NCI-H2171 (cell line): ENCODE data around the gene FHIT.

ENCODE experiments used
- DNase-seq: peaks from one replicate; lab custom pipeline; 2025; lab: John Stamatoyannopoulos, UW

FHIT gene

GRCh38 chr3:59796456-59796855, 1454.8 kb downstream of the FHIT start:
- no peak for DNase-seq

- DNase-seq, result no peak
Measured at GRCh38 chr3:59795756-59796155, 1455.5 kb downstream of the FHIT start.

DNA sequence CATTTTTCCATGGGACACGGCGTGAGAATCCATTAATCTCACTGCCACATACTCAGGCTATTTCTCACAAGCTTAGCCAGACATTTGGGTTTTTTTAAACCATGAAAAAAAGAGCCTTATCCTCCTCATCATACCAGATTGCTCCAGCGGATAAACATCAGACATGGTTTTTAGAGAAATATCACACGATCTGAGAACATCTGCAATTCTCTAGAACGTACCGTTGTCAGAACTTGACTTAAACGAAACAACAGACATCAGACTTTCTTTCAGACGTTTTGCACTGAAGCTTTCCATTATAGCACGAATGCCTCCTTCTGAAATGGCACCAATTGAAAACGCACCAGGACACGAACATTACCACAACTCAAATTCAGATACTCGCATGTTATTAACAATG, 1457.3 kb downstream of the FHIT start:
- no peak for DNase-seq

DNA sequence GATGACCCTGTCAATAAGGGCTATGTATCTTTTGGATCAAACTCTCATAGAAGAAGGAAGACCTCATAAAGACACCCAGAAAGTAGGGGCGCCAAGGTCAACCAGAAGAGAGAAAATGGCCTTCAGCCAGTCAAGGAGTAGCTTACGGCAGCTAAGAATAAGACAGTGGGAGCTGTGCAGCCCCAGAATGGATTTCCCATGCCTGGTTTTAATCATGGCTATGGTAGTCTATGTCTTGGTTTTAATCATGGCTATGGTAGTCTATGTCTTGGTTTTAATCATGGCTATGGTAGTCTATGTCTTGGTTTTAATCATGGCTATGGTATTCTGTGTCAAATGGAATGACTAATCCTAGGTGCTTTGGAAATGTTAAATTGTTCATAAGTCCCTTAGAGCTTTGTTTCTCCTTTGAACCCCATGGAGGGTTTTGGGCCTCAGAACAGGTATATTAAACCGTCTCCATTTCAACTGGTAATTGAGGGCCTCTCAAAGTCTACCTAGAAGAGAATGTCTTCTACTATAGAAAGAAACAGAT, 1459.4 kb downstream of the FHIT start:
- DNase-seq, result no peak

GRCh38 chr3:59790241-59790640, 1461.0 kb downstream of the FHIT start:
- no peak for DNase-seq

DNA sequence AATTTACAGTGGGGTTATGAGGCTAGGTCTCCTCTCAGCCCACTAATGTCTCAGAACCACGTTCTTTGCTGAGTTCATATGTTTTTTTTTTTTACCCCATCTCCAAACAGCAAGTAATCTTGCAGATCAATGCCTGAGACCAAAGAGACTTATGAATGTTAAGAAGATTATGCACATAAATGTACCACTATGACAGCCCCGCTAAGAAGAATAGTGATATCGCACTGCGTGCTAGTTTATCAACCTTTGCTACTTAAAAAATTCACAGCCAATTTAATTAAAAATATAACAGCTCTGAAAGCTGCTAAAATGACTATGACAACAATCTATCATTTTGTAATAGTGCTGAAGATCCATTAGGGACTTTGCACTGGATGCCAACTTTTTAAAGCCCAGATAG, 1462.5 kb downstream of the FHIT start:
- DNase-seq, result no peak

- DNase-seq, result no peak
Measured at GRCh38 chr3:59788133-59788532, 1463.1 kb downstream of the FHIT start.

- no peak for DNase-seq
Measured at GRCh38 chr3:59786374-59786773, 1464.9 kb downstream of the FHIT start.

- DNase-seq, result no peak
Measured at GRCh38 chr3:59784164-59784563, 1467.1 kb downstream of the FHIT start.

- DNase-seq, result no peak
Measured at GRCh38 chr3:59783468-59783988, 1467.7 kb downstream of the FHIT start.

- DNase-seq, result no peak
Measured at GRCh38 chr3:59782664-59783063, 1468.6 kb downstream of the FHIT start.

DNA sequence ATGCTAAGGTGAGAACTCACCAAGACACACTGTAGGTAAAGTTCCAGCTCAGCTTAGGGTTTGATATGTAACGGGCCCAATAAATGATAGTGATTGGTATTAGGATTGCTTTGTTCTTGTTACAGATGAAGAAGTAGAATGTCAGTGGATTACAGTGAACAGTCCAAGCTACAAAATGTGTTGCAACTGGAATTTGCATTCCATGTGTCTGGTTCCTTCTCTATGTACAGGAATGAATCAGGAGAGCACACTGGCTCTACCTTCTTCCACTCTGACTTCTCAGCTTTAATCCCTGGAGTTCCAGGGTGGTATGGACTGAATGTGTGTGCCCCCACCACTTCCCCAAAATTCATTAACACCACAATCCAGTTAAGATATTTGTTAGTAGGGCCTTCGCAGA, 1471.0 kb downstream of the FHIT start:
- no peak for DNase-seq

GRCh38 chr3:59779260-59779659, 1472.0 kb downstream of the FHIT start:
- no peak for DNase-seq

GRCh38 chr3:59777667-59778077, 1473.6 kb downstream of the FHIT start:
- DNase-seq, result no peak

- DNase-seq, result no peak
Measured at GRCh38 chr3:59777066-59777465, 1474.2 kb downstream of the FHIT start.

- DNase-seq, result no peak
Measured at GRCh38 chr3:59775761-59776325, 1475.4 kb downstream of the FHIT start.

GRCh38 chr3:59775106-59775505, 1476.1 kb downstream of the FHIT start:
- DNase-seq, result no peak

DNA sequence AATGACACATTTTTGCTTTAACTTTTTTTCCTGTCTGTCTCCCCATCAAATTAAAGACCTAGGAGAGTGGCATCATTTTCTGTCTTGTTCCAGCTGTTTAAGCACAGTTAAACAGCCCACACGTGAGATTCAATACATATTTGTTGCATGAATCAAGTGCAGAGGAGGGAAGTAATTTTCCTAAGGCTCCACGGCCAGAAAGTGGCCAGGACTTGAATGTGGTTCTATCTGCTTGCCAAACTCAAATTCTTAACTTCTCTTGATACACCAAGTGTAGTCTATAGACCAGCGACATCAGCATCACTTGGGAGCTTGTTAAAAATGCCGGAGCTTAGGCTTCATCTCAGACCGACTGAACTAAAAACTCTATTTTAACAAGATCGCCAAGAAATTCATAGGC, 1476.6 kb downstream of the FHIT start:
- no peak for DNase-seq

- DNase-seq, result no peak
Measured at GRCh38 chr3:59774000-59774399, 1477.3 kb downstream of the FHIT start.

DNA sequence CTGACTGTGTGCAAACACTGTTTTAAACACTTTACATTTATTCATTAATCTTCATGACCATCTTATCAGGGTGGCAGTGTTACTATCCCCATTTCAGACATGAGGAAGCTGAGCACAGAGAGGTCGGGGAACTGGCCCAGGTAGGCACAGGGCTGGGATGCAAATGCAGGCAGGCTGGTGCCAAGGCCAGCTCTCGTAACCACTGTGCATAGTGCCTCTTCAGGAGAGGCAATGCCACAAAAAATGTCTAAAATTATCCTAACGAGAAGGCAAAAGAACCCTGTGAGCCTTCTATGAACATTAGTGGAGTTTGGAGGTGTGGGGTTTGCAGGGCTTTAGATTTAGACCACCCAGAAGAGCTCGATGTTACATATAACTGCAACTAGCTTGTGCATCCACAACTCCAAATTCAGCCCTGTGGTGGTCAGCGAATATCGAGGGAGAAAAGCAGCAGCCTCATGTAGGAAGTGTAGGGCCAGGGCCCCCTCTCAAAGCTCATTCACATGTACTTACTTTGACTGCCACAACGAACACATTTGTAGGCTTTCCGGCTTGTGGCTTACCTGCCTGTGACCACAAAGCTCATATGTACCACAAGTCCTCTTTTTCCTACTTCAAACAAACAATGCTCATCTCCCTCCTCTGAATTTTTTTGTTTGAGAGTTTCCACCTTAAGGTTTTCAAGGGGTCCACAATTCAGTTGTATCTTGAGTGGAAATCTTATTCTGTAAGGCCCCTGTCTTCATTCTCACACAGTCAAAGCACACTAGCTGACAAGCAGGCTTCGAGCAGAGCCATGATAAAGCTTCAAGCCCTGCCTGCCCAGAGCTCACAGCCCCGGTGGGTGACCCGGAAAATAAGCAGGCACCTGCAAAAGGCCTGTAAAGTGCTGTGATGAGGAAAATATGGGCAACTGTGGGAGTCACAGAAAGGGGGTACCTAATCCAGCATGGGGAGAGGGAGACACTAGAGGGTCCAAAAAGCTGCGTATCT, 1478.5 kb downstream of the FHIT start:
- DNase-seq, result no peak

DNA sequence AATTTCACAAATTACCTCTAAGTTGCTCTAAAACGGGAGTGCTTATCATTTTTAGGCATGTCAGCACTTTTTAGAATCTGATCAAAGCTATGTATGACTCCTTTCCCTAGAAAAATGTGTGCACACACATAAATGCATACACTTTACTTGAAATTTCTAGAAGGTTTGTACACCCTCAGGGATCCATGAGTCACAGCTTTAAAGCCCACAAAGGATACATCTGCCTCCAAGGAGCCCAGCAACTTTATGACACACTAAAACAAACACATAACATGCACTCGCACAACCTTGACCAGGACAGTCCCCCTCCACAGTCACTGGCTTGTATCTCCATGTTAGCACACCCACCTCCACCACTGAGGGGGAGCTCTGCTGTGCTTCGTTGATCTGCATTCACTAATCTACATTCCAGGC, 1479.5 kb downstream of the FHIT start:
- no peak for DNase-seq

DNA sequence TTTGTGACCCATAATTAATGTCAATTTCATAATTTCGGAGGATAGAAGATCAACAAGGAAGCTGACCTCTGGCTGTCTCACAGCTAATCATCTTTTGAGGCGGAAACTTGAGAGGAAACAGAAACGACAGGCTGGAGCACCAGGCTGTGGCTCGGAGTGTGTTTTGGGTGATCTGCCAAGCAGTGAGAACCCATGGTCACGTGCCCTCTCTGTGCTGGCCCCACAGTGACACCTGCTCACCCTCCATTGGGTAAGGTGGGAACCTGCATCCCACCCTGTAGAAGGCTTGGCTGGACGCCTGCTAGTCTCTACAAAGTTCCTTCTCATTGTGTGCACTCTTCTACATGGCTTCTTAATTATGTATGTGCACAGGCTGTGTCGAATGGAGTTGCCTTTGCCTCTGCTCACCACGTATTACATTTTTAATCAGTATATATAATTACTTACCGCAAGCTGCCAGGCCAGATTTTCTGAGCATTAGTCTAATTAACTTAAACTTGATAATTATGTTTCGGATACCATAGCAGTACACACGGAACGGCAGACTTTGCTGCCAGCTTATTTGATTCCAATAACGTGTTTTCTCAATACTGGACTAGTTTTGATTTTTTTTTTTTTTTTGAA, 1482.0 kb downstream of the FHIT start:
- DNase-seq, result peak; percentile 7
